B cell (primary cell): Measurements from ENCODE around the gene ERC2. TPM values are rescaled to one million over a fixed set of nuclear protein-coding genes. Genes with fewer than 3 reads are reported as not detected.

Experiments used
- ATAC-seq: fragments of 200-7000 bp; cut with Tn5 transposase; one replicate; pipeline ENCODE4 v1.10.0; 2021; ENCODE audit warnings: low read depth, mild to moderate bottlenecking, moderate number of reproducible peaks, moderate library complexity
- CTCF ChIA-PET: fragments of 350-600 bp; sonication (Branson Sonifier 250); formaldehyde crosslinking; loops from one replicate; lab custom pipeline; 2021; ENCODE audit warnings: antibody characterized with exemption, inconsistent platforms; lab: Charles Lee
- POLR2A ChIA-PET: fragments of 350-600 bp; sonication (Branson Sonifier 250); formaldehyde crosslinking; loops from one replicate; lab custom pipeline; 2021; ENCODE audit warnings: antibody characterized with exemption; lab: Charles Lee
- DNase-seq: peaks from one replicate; pipeline ENCODE4 v3.0.0; 2013
- H2AFZ ChIP-seq: 2 replicates; pipeline ENCODE4 v1.6.1; 2012; ENCODE audit warnings: mild to moderate bottlenecking, low read depth, low read length; ENCODE audit not compliant: insufficient read depth, poor library complexity, severe bottlenecking
- H3K27ac ChIP-seq, 2 donors: 1 replicate in 1 of 2; 2 replicates in 1 of 2; pipeline ENCODE4 v1.5.1; 2012 to 2013; ENCODE audit warnings: low read length in 2 of 2, mild to moderate bottlenecking in 2 of 2, moderate library complexity in 1 of 2
- H3K27me3 ChIP-seq, 4 experiments: fragments of 200-600 bp in 1 of 4; sonication (generic) in 1 of 4; replicated peaks in 1 of 4; 1 replicate in 2 of 4; 2 replicates in 2 of 4; pipeline versions ENCODE4 v1.6.1 to v1.7.0; 2013 to 2016; ENCODE audit warnings: low read length in 3 of 4, mild to moderate bottlenecking in 2 of 4, mixed read lengths in 1 of 4, moderate library complexity in 1 of 4; ENCODE audit not compliant: insufficient read depth in 4 of 4, control insufficient read depth in 3 of 4; ENCODE audit errors: control extremely low read depth in 1 of 4
- H3K36me3 ChIP-seq, 2 experiments: replicated peaks in 1 of 2; 1 replicate in 1 of 2; 2 replicates in 1 of 2; pipeline versions ENCODE4 v1.6.1 to v1.7.1; 2013; ENCODE audit warnings: low read length in 1 of 2; ENCODE audit not compliant: insufficient read depth in 2 of 2, control insufficient read depth in 1 of 2; ENCODE audit errors: control extremely low read depth in 1 of 2, extremely low read depth in 1 of 2
- H3K4me1 ChIP-seq, 2 donors: fragments of 200-600 bp in 1 of 2; sonication (generic) in 1 of 2; 1 replicate in 1 of 2; 2 replicates in 1 of 2; pipeline versions ENCODE4 v1.5.1 to v1.6.1; 2013 to 2017; ENCODE audit warnings: low read length in 2 of 2; ENCODE audit not compliant: control insufficient read depth in 2 of 2, insufficient read depth in 2 of 2
- H3K4me2 ChIP-seq: replicated peaks from 2 replicates; pipeline ENCODE3; 2012; ENCODE audit warnings: mild to moderate bottlenecking, low read depth, low read length; ENCODE audit not compliant: poor library complexity, severe bottlenecking
- H3K4me3 ChIP-seq, 5 experiments: fragments of 200-600 bp in 1 of 5; sonication (generic) in 1 of 5; 1 replicate in 3 of 5; 2 replicates in 2 of 5; pipeline versions ENCODE4 v1.5.1 to v1.7.0; 2011 to 2016; ENCODE audit warnings: low read length in 4 of 5, mild to moderate bottlenecking in 4 of 5, low read depth in 2 of 5, control low read depth in 1 of 5, moderate library complexity in 1 of 5; ENCODE audit not compliant: insufficient read depth in 1 of 5; ENCODE audit errors: control extremely low read depth in 1 of 5, extremely low read depth in 1 of 5
- H3K79me2 ChIP-seq: fragments of 200-600 bp; sonication (generic); one replicate; pipeline ENCODE4 v1.6.0; 2016; ENCODE audit warnings: low read length; ENCODE audit not compliant: control insufficient read depth, insufficient read depth
- H3K9ac ChIP-seq: fragments of 200-600 bp; sonication (generic); 2 replicates; pipeline ENCODE4 v1.6.1; 2017; ENCODE audit warnings: mild to moderate bottlenecking, low read length, moderate library complexity
- H3K9me3 ChIP-seq, 3 donors: one replicate each; pipeline versions ENCODE4 v1.6.1 to v1.7.1; 2013; ENCODE audit warnings: low read length in 2 of 3; ENCODE audit not compliant: control insufficient read depth in 2 of 3, insufficient read depth in 1 of 3; ENCODE audit errors: control extremely low read depth in 1 of 3
- H4K20me1 ChIP-seq: 2 replicates; pipeline ENCODE4 v1.6.0; 2012; ENCODE audit warnings: mild to moderate bottlenecking, low read length; ENCODE audit not compliant: insufficient read depth, control insufficient read depth, poor library complexity, severe bottlenecking
- H3K27ac Mint-ChIP-seq: one replicate; pipeline ENCODE4 v1.8.0; 2021; ENCODE audit warnings: mixed read lengths
- H3K27me3 Mint-ChIP-seq: one replicate; pipeline ENCODE4 v1.8.0; 2021; ENCODE audit warnings: mixed read lengths
- H3K4me1 Mint-ChIP-seq: one replicate; pipeline ENCODE4 v1.8.0; 2021; ENCODE audit warnings: mixed read lengths
- H3K4me3 Mint-ChIP-seq: one replicate; pipeline ENCODE4 v1.8.0; 2021; ENCODE audit warnings: mixed read lengths
- H3K9me3 Mint-ChIP-seq: one replicate; pipeline ENCODE4 v1.8.0; 2022; ENCODE audit warnings: mixed read lengths; ENCODE audit not compliant: insufficient read depth
- CTCF ChIP-seq: fragments of 200-600 bp; IDR thresholded peaks from one replicate; pipeline ENCODE4 v1.8.0; 2022; ENCODE audit warnings: antibody characterized with exemption, mild to moderate bottlenecking
- EZH2 ChIP-seq: IDR thresholded peaks from 2 replicates; pipeline ENCODE4 v1.6.1; 2012; ENCODE audit warnings: borderline replicate concordance, low read depth, mild to moderate bottlenecking, moderate library complexity, low read length; ENCODE audit not compliant: insufficient read depth, poor library complexity, severe bottlenecking
- whole genome bisulfite sequencing: methylation state at CpG from one replicate; pipeline ENCODE4 v1.1.5; 2013; ENCODE audit warnings: missing lambda C conversion rate; ENCODE audit not compliant: insufficient coverage; 5-methylcytosine and 5-hydroxymethylcytosine counted together
- intact Hi-C: fragments of 100-400 bp; cut with micrococcal nuclease; formaldehyde crosslinking; loops from one replicate; pipeline ENCODE4 v1.10.0; 2022
- polyA plus RNA-seq: library from polyadenylated mRNA; depleted of rRNA; stranded (reverse); fragments of >200 nt; gene quantifications from 2 replicates; pipeline ENCODE4 v1.2.3, GENCODE V29; 2012
- total RNA-seq, 2 donors: library from RNA; stranded (reverse); fragments of 120-200 nt in 1 of 2; gene quantifications; 1 replicate in 1 of 2; 2 replicates in 1 of 2; pipeline versions ENCODE4 v1.2.3 to v1.2.4, GENCODE V29; 2013 to 2022

ERC2 gene
- total and polyA plus RNA-seq, 2 donors (not counting 1 experiment from before 2014, with no cell fraction given) = not detected

- Mint-ChIP-seq H3K4me1 (no peaks in the 10 kb centered on the region), H3K4me3 (no peak overlapping the region), H3K27me3 (peaks cover 6% of the 10 kb centered on the region), H3K27ac (no peak overlapping the region), H3K9me3 (no peaks in the 10 kb centered on the region)
- H4K20me1 ChIP-seq = no peaks in the 10 kb centered on the region
- peaks cover 0 to 3% (median 0%) of the 10 kb centered on the region in 3 donors for H3K9me3 ChIP-seq
- no peaks in the 10 kb centered on the region for H3K4me1 ChIP-seq
- ChIA-PET CTCF (no interaction called here), POLR2A (no interaction called here)
- no peak for ATAC-seq
- no peak overlapping the region for H3K4me2 ChIP-seq
- H3K9ac ChIP-seq = no peak overlapping the region
- H3K79me2 ChIP-seq = no peaks in the 10 kb centered on the region
- H3K27me3 ChIP-seq = no peaks in the 10 kb centered on the region
- intact Hi-C loops = no loop called here
- WGBS = no CpG with 5 or more reads among the region's 2 CpGs
- DNase-seq = no peak
- TF ChIP-seq EZH2 = no peak
- no peak for TF ChIP-seq CTCF
- no peaks in the 10 kb centered on the region for H3K36me3 ChIP-seq
- no peak overlapping the region for H2AFZ ChIP-seq
- no peak overlapping the region for H3K27ac ChIP-seq
- H3K4me3 ChIP-seq = no peak overlapping the region
Observed at GRCh38 chr3:55541456-55541855, 926.8 kb downstream of the ERC2 start.

GRCh38 chr3:55541016-55541415 lies 927.3 kb downstream of the ERC2 start:
- no peak overlapping the region for H3K4me3 Mint-ChIP-seq
- no peak overlapping the region for H3K4me3 ChIP-seq
- H3K27ac ChIP-seq = no peak overlapping the region
- TF ChIP-seq CTCF = no peak
- TF ChIP-seq EZH2 = no peak
- H4K20me1 ChIP-seq = no peaks in the 10 kb centered on the region
- no peaks in the 10 kb centered on the region for H3K27me3 ChIP-seq
- H3K27me3 Mint-ChIP-seq = peaks cover 6% of the 10 kb centered on the region
- H3K9me3 ChIP-seq = peaks cover 0 to 3% (median 0%) of the 10 kb centered on the region in 3 donors
- intact Hi-C loops = no loop called here
- H3K4me1 Mint-ChIP-seq = no peaks in the 10 kb centered on the region
- POLR2A ChIA-PET = no interaction called here
- CTCF ChIA-PET = no interaction called here
- H3K36me3 ChIP-seq = no peaks in the 10 kb centered on the region
- no peak overlapping the region for H2AFZ ChIP-seq
- H3K4me2 ChIP-seq = no peak overlapping the region
- H3K27ac Mint-ChIP-seq = no peak overlapping the region
- DNase-seq (no peak), ATAC-seq (no peak)
- no peaks in the 10 kb centered on the region for H3K79me2 ChIP-seq
- H3K4me1 ChIP-seq = no peaks in the 10 kb centered on the region
- H3K9me3 Mint-ChIP-seq = no peaks in the 10 kb centered on the region
- 89% methylated on average over 2 of the region's 3 CpGs for WGBS
- H3K9ac ChIP-seq = no peak overlapping the region
